Suppressor macrophage treated with lipopolysaccharide for 4 hours (primary cell): Measurements from ENCODE around the gene SPAG17.
A peak's percentile ranks its signal among the peaks of the same experiment; 100 is the strongest.
"Not testable (repeated sequence)": the region's sequence is repeated elsewhere in the genome, so short reads cannot be mapped to it uniquely, and the experiment has no call there.

Experiments
- DNase-seq: peaks from one replicate; pipeline ENCODE4 v3.0.0-alpha.2; 2020

Gene SPAG17

GRCh38 chr1:117967477-117967876 is 217.6 kb downstream of the SPAG17 start:
- no peak for DNase-seq

- DNase-seq: no peak
These were observed 220.6 kb downstream of the SPAG17 start for GRCh38 chr1:117964290-117965038.

GRCh38 chr1:117959364-117959763 is 225.7 kb downstream of the SPAG17 start:
- no peak for DNase-seq

- DNase-seq: no peak
These were observed 232.6 kb downstream of the SPAG17 start for GRCh38 chr1:117952386-117952785.

GRCh38 chr1:117942293-117942692 is 242.7 kb downstream of the SPAG17 start:
- no peak for DNase-seq

- DNase-seq: no peak
These were observed 251.3 kb downstream of the SPAG17 start for GRCh38 chr1:117933769-117934168.

GRCh38 chr1:117932576-117932975 is 252.5 kb downstream of the SPAG17 start:
- DNase-seq: no peak

GRCh38 chr1:117930484-117930883 is 254.5 kb downstream of the SPAG17 start:
- peak; percentile 31 for DNase-seq

GRCh38 chr1:117930173-117930447 is 254.9 kb downstream of the SPAG17 start:
- DNase-seq: no peak

GRCh38 chr1:117929343-117930172 is 255.5 kb downstream of the SPAG17 start, which contains the start of the genes GDAP2 and WDR3:
Gene GDAP2 (minus strand): TSS chr1:117929621. CDS start chr1:117920357, 9,264 bp downstream.
Gene WDR3 (plus strand): TSS chr1:117929739. CDS start chr1:117933320, 3,581 bp downstream.
- peak; percentile 97 for DNase-seq

GRCh38 chr1:117928881-117929342 is 256.1 kb downstream of the SPAG17 start:
- DNase-seq: peak; percentile 78

- peak; percentile 47 for DNase-seq
These were observed 259.0 kb downstream of the SPAG17 start for GRCh38 chr1:117925981-117926380.

- DNase-seq: not testable (repeated sequence)
These were observed 262.3 kb downstream of the SPAG17 start for GRCh38 chr1:117922717-117923116.

GRCh38 chr1:117921991-117922390 is 263.0 kb downstream of the SPAG17 start:
- no peak for DNase-seq

GRCh38 chr1:117919376-117919775 is 265.7 kb downstream of the SPAG17 start:
- DNase-seq: no peak

GRCh38 chr1:117911051-117911450 is 274.0 kb downstream of the SPAG17 start:
- DNase-seq: no peak

- no peak for DNase-seq
These were observed 280.0 kb downstream of the SPAG17 start for GRCh38 chr1:117905019-117905418.

- no peak for DNase-seq
These were observed 280.5 kb downstream of the SPAG17 start for GRCh38 chr1:117904485-117904884.
